ENCODE results near the gene STK4.

DNA sequence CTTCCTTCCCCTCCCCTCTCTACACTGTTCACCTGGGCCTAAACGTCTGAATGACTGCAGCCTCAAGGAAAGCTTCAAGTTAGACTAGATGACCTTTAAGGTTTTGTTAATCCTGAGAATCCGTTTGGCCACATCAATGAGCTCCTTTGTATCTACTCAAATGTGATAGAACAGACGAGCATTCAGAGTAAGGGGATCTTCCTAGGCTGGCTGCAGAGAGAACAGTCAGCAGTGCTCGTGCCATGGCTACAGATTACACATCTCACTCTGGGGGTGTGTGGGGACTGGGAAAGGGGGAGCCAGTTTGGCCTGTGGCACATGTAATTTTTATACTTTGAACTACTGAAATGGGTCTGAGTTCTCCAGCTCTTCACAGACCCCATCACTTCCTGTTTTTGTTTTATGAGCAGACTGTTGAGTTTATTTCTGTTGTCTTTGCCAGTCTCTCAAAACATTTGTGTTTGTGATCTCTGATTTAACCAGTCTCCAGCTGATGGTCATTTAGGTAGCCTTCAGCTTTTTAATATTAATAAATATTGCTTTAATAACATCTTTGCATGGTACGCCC lies 83.7 kb downstream of the STK4 start:
- TF ChIP-seq, protein P1, sequence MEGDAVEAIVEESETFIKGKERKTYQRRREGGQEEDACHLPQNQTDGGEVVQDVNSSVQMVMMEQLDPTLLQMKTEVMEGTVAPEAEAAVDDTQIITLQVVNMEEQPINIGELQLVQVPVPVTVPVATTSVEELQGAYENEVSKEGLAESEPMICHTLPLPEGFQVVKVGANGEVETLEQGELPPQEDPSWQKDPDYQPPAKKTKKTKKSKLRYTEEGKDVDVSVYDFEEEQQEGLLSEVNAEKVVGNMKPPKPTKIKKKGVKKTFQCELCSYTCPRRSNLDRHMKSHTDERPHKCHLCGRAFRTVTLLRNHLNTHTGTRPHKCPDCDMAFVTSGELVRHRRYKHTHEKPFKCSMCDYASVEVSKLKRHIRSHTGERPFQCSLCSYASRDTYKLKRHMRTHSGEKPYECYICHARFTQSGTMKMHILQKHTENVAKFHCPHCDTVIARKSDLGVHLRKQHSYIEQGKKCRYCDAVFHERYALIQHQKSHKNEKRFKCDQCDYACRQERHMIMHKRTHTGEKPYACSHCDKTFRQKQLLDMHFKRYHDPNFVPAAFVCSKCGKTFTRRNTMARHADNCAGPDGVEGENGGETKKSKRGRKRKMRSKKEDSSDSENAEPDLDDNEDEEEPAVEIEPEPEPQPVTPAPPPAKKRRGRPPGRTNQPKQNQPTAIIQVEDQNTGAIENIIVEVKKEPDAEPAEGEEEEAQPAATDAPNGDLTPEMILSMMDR (IDR thresholded peaks at IDR 0.05), result no peak
- TF ChIP-seq POLR2A (IDR thresholded peaks at IDR 0.05), result no peak

Data from vagina (tissue), 2 donors.